Panc1 (cell line): ENCODE data around the gene CNN2. TPM values are rescaled to one million over a fixed set of nuclear protein-coding genes. Genes with fewer than 3 reads are reported as not detected.

Experiments used
- ATAC-seq: fragments of 200-7000 bp; cut with Tn5 transposase; 2 replicates; pipeline ENCODE4 v1.9.1; 2020; ENCODE audit warnings: mild to moderate bottlenecking, moderate library complexity
- BruUV-seq: library from RNA; stranded (reverse); fragments of 400-500 nt; replicated peaks from 2 replicates; lab custom pipeline; 2021; lab: Mats Ljungman, UMichigan
- CTCF ChIA-PET: fragments of 300-600 bp; sonication (Branson Sonifier 250); formaldehyde crosslinking; loops from one replicate; lab custom pipeline; 2022; ENCODE audit warnings: antibody characterized with exemption; lab: Charles Lee
- POLR2A ChIA-PET: fragments of 300-600 bp; sonication (Branson Sonifier 250); formaldehyde crosslinking; loops from one replicate; lab custom pipeline; 2022; ENCODE audit warnings: antibody characterized with exemption; lab: Charles Lee
- DNase-seq: peaks from one replicate; pipeline ENCODE4 v3.0.0-alpha.2; 2010; ENCODE audit warnings: low read depth, low spot score
- H3K27ac ChIP-seq: 2 replicates; pipeline ENCODE4 v1.5.1; 2011; ENCODE audit warnings: mild to moderate bottlenecking, low read length, inconsistent platforms
- H3K27me3 ChIP-seq: fragments of 200-500 bp; sonication (Bioruptor generic); 2 replicates; pipeline ENCODE4 v1.6.0; 2014; ENCODE audit warnings: low read length, inconsistent platforms; ENCODE audit not compliant: control insufficient read depth, insufficient read depth
- H3K36me3 ChIP-seq: fragments of 200-500 bp; sonication (Bioruptor generic); 2 replicates; pipeline ENCODE4 v1.5.1; 2014; ENCODE audit warnings: inconsistent platforms, mild to moderate bottlenecking, low read length, moderate library complexity; ENCODE audit not compliant: control insufficient read depth, insufficient read depth
- H3K4me1 ChIP-seq: 2 replicates; pipeline ENCODE4 v1.5.1; 2011; ENCODE audit warnings: inconsistent platforms, mild to moderate bottlenecking, low read length, moderate library complexity; ENCODE audit not compliant: control insufficient read depth, insufficient read depth
- H3K4me3 ChIP-seq, 2 experiments: 2 replicates each; pipeline ENCODE4 v1.5.1; 2011 to 2012; ENCODE audit warnings: low read depth in 2 of 2, low read length in 2 of 2, mild to moderate bottlenecking in 2 of 2, inconsistent platforms in 1 of 2, moderate library complexity in 1 of 2
- H3K9me3 ChIP-seq: fragments of 200-500 bp; sonication (Bioruptor generic); 2 replicates; pipeline ENCODE4 v1.5.1; 2014; ENCODE audit warnings: low read depth, mild to moderate bottlenecking, inconsistent platforms, low read length, moderate library complexity; ENCODE audit not compliant: control insufficient read depth, insufficient read depth
- POLR2AphosphoS5 ChIP-seq: IDR thresholded peaks from 2 replicates; pipeline ENCODE4 v1.6.1; 2012; ENCODE audit warnings: mild to moderate bottlenecking, low read depth, low read length, moderate library complexity
- SIN3A ChIP-seq: IDR thresholded peaks from 2 replicates; pipeline ENCODE4 v1.6.1; 2012; ENCODE audit warnings: low read depth, mild to moderate bottlenecking, low read length, moderate library complexity, borderline replicate concordance; ENCODE audit not compliant: insufficient read depth
- TCF7L2 ChIP-seq: IDR thresholded peaks from 2 replicates; pipeline ENCODE4 v1.6.1; 2011; ENCODE audit warnings: mild to moderate bottlenecking, low read depth, low read length, inconsistent platforms
- in situ Hi-C: cut with HindIII; loops from 2 replicates; pipeline ENCODE4 v1.10.0; 2016; ENCODE audit warnings: low sequenced_read_pairs, low pct_unique_long_range_greater_than_20kb
- intact Hi-C: fragments of 100-400 bp; cut with micrococcal nuclease; formaldehyde crosslinking; loops from one replicate; pipeline ENCODE4 v1.10.0; 2022; ENCODE audit not compliant: unreplicated experiment
- total RNA-seq: library from RNA; stranded (reverse); gene quantifications from one replicate; pipeline ENCODE4 v1.2.1, GENCODE V29; 2021; ENCODE audit not compliant: unreplicated experiment
- TF ChIP-seq, protein P1 (sequence below): fragments of 450-650 bp; IDR thresholded peaks from 2 replicates; pipeline ENCODE4 v1.5.1; 2017; ENCODE audit warnings: mild to moderate bottlenecking
- TF ChIP-seq, protein P2 (sequence below), 2 experiments: IDR thresholded peaks; 2 replicates each; pipeline ENCODE4 v1.6.1; 2011 to 2012; ENCODE audit warnings: low read depth in 2 of 2, control low read depth in 1 of 2, low read length in 1 of 2, mild to moderate bottlenecking in 1 of 2, moderate library complexity in 1 of 2; ENCODE audit not compliant: insufficient read depth in 1 of 2

Gene CNN2
- total RNA-seq, 1 experiment from 2014 or later = 203 TPM

DNA sequence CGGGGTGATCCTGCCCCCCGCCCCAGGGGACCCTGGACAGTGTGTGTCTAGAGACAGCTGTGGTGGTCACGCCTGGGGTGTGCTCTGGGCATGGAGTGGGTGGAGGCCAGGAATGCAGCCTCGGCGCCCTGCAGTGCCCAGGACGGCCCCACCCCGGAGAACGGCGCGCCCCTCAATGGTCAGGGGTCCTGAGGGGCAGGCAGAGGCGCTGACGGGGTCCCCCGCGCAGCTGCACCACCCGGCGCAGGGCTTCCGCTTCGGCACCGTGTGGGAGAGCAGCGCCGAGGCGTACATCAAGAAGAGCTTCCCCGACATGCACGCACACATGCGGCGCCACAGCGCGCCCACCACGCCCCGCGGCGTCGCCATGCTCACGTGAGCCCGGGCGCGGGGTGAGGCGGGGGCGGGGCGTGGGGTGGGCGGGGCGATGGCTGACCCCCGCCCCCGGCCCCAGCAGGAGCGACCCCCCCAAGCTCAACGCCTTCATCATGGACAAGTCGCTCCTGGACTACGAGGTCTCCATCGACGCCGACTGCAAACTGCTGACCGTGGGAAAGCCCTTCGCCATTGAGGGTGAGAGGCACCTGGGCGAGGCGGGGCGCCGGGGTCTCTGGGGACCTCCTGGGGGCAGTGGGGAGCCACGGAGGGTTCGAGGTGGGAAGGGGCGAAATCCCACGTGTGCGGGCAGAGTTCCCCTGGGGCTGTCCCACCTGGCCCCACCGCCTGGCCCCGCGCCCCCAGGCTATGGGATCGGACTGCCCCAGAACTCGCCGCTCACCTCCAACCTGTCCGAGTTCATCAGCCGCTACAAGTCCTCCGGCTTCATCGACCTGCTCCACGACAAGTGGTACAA lies 18.8 kb upstream of the CNN2 start:
- ChIA-PET CTCF (no interaction called here), POLR2A (no interaction called here)
- H3K4me3 ChIP-seq = no peak overlapping the region
- H3K36me3 ChIP-seq = no peaks in the 10 kb centered on the region
- no peaks in the 10 kb centered on the region; the same call in 1 of the 2 replicates for H3K4me1 ChIP-seq
- no TSS peak for BruUV-seq
- TF ChIP-seq TCF7L2 (no peak), SIN3A (no peak), POLR2AphosphoS5 (no peak)
- TF ChIP-seq, protein P1, sequence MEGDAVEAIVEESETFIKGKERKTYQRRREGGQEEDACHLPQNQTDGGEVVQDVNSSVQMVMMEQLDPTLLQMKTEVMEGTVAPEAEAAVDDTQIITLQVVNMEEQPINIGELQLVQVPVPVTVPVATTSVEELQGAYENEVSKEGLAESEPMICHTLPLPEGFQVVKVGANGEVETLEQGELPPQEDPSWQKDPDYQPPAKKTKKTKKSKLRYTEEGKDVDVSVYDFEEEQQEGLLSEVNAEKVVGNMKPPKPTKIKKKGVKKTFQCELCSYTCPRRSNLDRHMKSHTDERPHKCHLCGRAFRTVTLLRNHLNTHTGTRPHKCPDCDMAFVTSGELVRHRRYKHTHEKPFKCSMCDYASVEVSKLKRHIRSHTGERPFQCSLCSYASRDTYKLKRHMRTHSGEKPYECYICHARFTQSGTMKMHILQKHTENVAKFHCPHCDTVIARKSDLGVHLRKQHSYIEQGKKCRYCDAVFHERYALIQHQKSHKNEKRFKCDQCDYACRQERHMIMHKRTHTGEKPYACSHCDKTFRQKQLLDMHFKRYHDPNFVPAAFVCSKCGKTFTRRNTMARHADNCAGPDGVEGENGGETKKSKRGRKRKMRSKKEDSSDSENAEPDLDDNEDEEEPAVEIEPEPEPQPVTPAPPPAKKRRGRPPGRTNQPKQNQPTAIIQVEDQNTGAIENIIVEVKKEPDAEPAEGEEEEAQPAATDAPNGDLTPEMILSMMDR = no peak
- TF ChIP-seq, protein P2, sequence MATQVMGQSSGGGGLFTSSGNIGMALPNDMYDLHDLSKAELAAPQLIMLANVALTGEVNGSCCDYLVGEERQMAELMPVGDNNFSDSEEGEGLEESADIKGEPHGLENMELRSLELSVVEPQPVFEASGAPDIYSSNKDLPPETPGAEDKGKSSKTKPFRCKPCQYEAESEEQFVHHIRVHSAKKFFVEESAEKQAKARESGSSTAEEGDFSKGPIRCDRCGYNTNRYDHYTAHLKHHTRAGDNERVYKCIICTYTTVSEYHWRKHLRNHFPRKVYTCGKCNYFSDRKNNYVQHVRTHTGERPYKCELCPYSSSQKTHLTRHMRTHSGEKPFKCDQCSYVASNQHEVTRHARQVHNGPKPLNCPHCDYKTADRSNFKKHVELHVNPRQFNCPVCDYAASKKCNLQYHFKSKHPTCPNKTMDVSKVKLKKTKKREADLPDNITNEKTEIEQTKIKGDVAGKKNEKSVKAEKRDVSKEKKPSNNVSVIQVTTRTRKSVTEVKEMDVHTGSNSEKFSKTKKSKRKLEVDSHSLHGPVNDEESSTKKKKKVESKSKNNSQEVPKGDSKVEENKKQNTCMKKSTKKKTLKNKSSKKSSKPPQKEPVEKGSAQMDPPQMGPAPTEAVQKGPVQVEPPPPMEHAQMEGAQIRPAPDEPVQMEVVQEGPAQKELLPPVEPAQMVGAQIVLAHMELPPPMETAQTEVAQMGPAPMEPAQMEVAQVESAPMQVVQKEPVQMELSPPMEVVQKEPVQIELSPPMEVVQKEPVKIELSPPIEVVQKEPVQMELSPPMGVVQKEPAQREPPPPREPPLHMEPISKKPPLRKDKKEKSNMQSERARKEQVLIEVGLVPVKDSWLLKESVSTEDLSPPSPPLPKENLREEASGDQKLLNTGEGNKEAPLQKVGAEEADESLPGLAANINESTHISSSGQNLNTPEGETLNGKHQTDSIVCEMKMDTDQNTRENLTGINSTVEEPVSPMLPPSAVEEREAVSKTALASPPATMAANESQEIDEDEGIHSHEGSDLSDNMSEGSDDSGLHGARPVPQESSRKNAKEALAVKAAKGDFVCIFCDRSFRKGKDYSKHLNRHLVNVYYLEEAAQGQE (IDR thresholded peaks at IDR 0.05; ENCODE audit: insufficient read depth in 1 of 2, low read depth in 2 of 2, low read length in 1 of 2) = no peak
- H3K27me3 ChIP-seq = no peaks in the 10 kb centered on the region
- intact Hi-C loops (no loop called here), in situ Hi-C loops (no loop called here)
- DNase-seq (no peak), ATAC-seq (no peak)
- no peak overlapping the region for H3K27ac ChIP-seq
- H3K9me3 ChIP-seq = no peaks in the 10 kb centered on the region

DNA sequence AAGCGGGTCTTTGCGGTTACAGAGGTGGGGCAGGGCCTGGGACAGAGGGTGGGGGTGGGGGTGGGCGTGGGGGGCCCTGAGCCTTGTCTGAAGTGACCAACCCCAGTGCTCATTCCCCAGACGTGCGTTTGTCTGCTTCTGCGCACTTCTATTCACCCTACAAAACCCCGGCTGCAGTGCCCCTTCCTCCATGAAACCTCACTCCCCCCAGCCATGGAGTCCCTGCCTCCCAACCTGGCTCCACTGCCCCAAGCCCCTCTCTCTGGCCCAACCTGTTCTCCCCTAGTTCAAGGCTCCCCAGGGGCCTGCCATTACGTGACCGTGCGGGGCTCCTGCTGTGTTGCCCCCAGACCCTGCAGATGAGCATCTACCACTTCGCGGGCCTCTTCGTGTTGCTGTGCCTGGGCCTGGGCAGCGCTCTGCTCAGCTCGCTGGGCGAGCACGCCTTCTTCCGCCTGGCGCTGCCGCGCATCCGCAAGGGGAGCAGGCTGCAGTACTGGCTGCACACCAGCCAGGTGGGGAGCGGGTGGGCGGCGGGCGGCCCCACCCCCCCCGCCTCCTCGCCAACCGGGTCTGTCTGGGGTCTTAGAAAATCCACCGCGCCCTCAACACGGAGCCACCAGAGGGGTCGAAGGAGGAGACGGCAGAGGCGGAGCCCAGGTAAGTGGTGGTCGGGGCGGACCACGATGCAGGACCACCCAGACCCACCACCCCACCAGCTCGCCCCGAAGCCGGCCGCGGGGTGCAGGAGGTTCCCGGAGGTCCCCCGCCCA lies 18.0 kb upstream of the CNN2 start:
- no TSS peak for BruUV-seq
- no peak overlapping the region for H3K4me3 ChIP-seq
- no peak for ATAC-seq
- no peaks in the 10 kb centered on the region for H3K36me3 ChIP-seq
- DNase-seq = no peak
- CTCF ChIA-PET = no interaction called here
- no peak for TF ChIP-seq POLR2AphosphoS5
- no peak for TF ChIP-seq TCF7L2
- no peak for TF ChIP-seq SIN3A
- TF ChIP-seq, protein P2 (IDR thresholded peaks at IDR 0.05; ENCODE audit: insufficient read depth in 1 of 2, low read depth in 2 of 2, low read length in 1 of 2) = no peak
- TF ChIP-seq, protein P1 = no peak
- in situ Hi-C loops (no loop called here), intact Hi-C loops (no loop called here)
- POLR2A ChIA-PET = no interaction called here
- no peaks in the 10 kb centered on the region; the same call in 1 of the 2 replicates for H3K4me1 ChIP-seq
- no peaks in the 10 kb centered on the region for H3K9me3 ChIP-seq
- H3K27me3 ChIP-seq = no peaks in the 10 kb centered on the region
- no peak overlapping the region for H3K27ac ChIP-seq
